Superior temporal gyrus (tissue), 1 donor: Measurements from ENCODE around the gene CCDC14.
"Not testable (repeated sequence)": the region's sequence is repeated elsewhere in the genome, so short reads cannot be mapped to it uniquely, and the experiment has no call there.

Experiments used
- DNase-seq: peaks from one replicate; pipeline ENCODE4 v3.0.0-alpha.2; 2016; ENCODE audit errors: extremely low spot score

The CCDC14 gene

DNA sequence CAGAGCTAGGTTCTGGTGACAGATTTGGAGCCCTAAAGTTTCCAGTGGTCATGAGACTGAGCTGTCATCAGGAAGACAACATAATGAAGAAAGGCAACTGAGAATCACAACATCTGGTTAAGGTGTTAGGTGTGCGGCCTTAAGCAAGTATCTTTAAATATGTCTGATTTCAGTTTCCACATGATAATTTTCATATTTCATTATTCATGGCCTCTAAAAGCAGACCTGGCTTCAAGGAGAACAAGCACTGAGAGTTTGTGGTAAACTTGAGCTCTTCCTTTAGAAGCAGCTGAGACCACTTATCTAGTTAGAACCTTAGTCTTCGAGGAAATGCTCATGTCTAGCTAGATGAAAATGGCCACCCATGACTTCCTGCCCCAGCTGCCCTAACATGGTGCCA lies 51.2 kb downstream of the CCDC14 start:
- no peak for DNase-seq

- DNase-seq = no peak
These were observed 53.3 kb downstream of the CCDC14 start for GRCh38 chr3:123907720-123908119.

- no peak for DNase-seq
These were observed 61.6 kb downstream of the CCDC14 start for GRCh38 chr3:123899300-123899865.

GRCh38 chr3:123893012-123893411 lies 68.0 kb downstream of the CCDC14 start:
- DNase-seq = no peak

DNA sequence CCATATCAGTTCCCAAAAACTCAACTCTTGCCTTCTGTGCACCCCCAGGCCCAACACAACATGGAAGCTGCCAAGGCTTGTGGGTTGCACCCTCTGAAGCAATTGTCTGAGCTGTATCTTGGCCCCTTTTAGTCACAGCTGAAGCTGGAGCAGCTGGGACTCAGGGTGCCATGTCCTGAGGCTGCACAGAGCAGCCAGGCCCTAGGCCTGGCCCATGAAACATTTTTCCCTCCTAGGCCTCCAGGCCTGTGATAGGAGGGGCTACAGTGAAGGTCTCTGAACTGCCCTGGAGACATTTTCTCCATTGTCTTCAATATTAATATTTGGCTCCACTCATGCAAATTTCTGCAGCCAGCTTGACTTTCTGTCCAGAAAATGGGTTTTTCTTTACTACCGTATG lies 68.8 kb downstream of the CCDC14 start:
- DNase-seq = no peak

GRCh38 chr3:123890991-123891390 lies 70.0 kb downstream of the CCDC14 start:
- not testable (repeated sequence) for DNase-seq

- not testable (repeated sequence) for DNase-seq
These were observed 70.9 kb downstream of the CCDC14 start for GRCh38 chr3:123890162-123890561.

DNA sequence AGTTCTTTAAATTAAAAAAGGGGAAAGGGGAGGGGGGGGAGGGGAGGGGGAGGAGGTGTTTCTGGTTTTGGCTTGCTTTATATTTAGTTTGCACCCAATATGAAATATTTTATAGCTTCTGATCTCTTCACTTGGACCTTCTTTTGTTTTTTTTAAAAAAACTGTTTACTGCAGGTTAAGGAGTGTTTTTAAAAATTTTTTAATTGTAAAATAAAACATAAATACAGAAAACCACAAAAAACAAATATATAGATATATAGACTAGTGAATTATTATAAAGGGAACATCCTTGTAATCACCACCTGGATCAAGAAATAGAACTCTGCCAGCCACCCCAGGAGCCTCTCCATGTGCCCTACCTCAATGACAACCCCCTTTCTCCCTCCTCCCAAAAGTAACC lies 76.0 kb downstream of the CCDC14 start:
- no peak for DNase-seq

DNA sequence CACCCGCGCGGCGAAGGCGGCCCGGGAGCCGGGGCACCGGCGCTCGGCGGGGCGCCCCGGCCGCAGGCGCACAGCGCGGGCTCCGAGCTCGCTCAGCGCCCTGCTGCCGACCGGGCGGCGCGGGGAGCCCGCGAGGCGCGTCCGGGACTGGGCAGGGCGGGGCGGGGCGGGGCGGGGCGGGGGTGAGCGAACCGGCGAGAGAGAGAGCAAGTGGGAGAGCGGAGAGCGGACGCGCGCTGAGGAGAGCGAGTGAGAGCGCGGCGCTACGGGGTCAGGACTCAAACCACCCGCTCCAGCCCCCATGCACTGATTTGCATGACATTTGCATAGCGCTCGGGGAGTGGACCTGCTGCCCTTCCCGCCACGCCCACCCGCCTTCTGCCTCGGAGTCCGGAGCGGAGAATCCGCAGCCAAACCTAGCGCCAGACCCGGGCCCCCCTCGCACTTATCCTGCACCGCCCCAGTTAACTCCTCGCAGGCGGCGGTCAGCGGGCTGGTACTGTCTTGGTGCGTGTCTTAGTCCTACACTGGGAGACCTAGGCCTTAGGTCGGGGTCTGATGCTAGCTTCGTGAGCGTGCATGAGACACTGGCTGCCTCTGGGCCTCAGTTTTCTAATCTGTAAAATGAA lies 76.7 kb downstream of the CCDC14 start, which contains the start of gene MYLK:
MYLK (minus strand) TSS at position 130 of the 629 bp plus-strand sequence. CDS start 90,491 bp downstream, outside the sequence.
- DNase-seq = no peak

- DNase-seq = no peak
These were observed 77.3 kb downstream of the CCDC14 start for GRCh38 chr3:123883701-123884202.

GRCh38 chr3:123883111-123883510 lies 77.9 kb downstream of the CCDC14 start:
- no peak for DNase-seq

DNA sequence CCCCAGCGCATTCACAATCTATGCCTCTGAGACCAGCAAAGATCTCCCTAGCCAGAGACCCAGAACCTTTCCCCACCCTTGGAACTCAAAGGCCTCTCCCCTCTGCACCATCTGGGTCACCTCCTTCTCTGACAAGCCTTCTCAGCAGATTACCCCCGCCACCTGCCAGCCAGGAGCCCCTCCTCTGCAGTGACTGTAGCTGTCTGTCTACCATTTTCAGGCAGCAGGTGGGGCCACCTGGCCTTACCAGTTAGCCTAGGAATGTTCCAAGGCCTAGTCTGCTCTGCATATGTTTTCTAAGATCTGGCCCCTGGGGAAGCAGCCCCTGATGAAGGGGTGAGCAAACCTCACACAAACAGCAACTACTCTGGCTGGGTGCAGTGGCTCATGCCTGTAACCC lies 79.3 kb downstream of the CCDC14 start:
- no peak for DNase-seq

DNA sequence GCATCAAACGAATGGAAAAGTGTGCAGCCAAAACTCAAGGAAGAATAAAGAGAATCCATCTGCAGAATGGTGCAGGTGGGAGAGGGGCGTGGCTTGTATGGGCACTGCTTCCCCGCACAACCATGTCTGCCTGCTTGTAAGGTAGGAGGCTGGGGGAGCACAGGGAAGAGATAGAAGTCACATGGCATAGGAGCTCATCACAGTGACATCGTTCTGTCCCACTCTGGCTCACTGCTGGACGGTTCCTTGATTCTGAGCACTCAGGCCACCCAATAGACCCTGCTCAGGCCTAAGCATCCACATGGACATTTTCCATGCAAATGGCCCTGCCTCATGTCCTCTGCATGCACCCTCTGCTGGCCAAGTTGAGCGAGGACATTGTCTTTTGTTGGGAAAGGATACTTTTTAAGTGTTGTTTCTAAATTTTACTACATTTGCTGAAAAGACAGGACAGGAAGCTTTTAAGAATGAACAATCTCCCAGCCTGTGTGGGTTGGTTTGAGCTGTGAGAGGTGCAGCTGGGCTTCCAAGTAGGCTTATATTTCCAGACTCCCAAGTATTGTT lies 79.9 kb downstream of the CCDC14 start:
- DNase-seq = peak; percentile 47

- DNase-seq = no peak
These were observed 82.2 kb downstream of the CCDC14 start for GRCh38 chr3:123878807-123879206.

DNA sequence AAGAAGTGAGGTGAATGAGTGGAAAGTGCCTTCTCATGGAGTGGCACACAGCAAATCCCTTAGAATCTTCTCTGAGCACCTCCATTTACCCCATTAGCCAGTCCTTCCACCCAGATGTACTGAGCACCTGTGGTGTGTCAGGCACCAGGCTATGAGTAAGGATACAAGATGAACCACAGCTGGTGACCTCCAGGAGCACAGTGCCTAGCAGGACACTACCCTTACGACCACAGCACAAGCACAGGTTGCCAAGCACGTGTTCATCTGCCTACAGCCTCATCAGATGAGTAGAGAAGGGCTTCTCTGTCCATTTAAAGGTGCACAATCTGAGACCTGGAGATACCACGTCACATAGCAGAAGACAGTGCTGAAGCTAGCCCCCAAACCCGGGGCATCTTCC lies 83.1 kb downstream of the CCDC14 start:
- DNase-seq = no peak

DNA sequence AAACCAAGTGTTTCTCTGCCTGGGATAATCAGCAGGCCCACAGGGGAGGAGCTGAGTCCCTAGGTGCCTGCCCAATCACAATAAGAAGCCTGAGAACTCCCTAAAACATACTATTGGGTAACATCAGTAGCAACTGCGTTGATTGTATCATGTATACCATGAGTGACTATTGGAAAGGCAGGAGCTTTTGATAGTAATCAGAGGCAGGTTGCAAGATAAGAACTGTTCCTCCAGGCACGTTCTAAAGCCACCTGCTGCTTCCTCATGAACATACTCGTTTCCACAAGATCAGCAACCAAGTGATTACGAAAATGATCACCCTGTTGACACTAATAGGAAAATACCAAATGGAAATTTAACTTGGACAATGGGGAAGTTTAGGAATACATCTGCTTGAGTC lies 83.6 kb downstream of the CCDC14 start:
- DNase-seq = no peak

DNA sequence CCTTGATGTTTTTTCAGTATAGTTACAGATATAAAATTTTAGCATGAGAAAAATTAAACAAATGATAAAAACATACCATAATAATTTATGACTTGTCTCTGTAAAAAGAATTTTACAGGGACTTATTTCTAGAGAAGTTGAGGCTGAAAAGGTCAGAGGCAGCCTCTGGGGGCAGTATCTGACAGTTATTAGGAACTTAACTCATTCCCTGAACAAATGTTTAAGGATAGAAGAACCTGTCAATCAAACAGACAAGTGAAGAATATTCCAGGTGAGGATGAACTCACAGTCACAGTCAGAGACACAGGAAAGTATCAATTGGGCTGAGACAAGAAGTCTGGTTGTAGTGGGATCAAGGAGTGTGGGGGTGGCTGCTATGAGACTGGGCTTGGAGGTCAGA lies 84.2 kb downstream of the CCDC14 start:
- DNase-seq = no peak

- no peak for DNase-seq
These were observed 88.4 kb downstream of the CCDC14 start for GRCh38 chr3:123872621-123873020.

GRCh38 chr3:123871946-123872345 lies 89.1 kb downstream of the CCDC14 start:
- DNase-seq = no peak

- DNase-seq = no peak
These were observed 91.0 kb downstream of the CCDC14 start for GRCh38 chr3:123870033-123870432.

DNA sequence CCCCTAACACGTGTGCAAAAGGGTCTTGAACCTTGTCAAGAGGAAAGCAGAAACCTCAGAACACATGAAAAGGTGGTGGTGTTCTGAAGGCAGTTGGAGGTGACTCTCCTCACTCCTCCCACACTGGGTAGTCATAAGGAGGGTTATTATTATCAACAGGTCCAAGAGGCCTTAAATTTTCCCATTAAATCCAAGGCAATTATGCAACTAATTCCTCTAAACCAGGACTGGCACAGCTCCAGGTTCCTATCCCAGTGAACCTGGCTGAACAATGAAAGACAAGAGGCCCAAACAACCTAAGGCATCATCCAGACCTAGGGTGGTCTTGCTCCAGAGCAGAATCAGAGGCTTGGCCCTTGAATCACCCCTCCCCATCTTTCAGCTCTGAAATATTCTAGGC lies 91.9 kb downstream of the CCDC14 start:
- no peak for DNase-seq

GRCh38 chr3:123864706-123865105 lies 96.3 kb downstream of the CCDC14 start:
- DNase-seq = no peak
